Keratinocyte (primary cell): ENCODE data around the gene ADAMTS6.

Source experiments
- CTCF ChIP-seq, 3 experiments: IDR thresholded peaks in 1 of 3; conservative IDR thresholded peaks in 1 of 3; optimal IDR thresholded peaks in 1 of 3; 2 replicates in 2 of 3; 3 replicates in 1 of 3; pipeline versions ENCODE3 to v1.5.1; 2011; ENCODE audit warnings: low read length in 3 of 3, mild to moderate bottlenecking in 3 of 3, moderate library complexity in 2 of 3, control low read depth in 1 of 3, inconsistent platforms in 1 of 3; ENCODE audit not compliant: insufficient read depth in 2 of 3; ENCODE audit errors: extremely low read depth in 1 of 3
- EZH2 ChIP-seq: IDR thresholded peaks from one replicate; pipeline ENCODE4 v1.6.1; 2012; ENCODE audit warnings: inconsistent platforms, mild to moderate bottlenecking, low read length, moderate library complexity

GRCh38 chr5:65530904-65531303 lies 49.2 kb upstream of the ADAMTS6 start:
- TF ChIP-seq EZH2 (no peak), CTCF (optimal IDR thresholded peaks at IDR 0.05 in 1 of 3, IDR thresholded peaks at IDR 0.05 in 1 of 3, conservative IDR thresholded peaks at IDR 0.05 in 1 of 3; ENCODE audit: extremely low read depth in 1 of 3, insufficient read depth in 2 of 3, low read length in 3 of 3) (no peak)
